Left lung (tissue), 10 donors: ENCODE results near the gene CD2AP. TPM values are rescaled to one million over a fixed set of nuclear protein-coding genes. Genes with fewer than 3 reads are reported as not detected.

Source experiments
- ATAC-seq: fragments of 200-7000 bp; cut with Tn5 transposase; one replicate; pipeline ENCODE4 v1.9.1; 2020; ENCODE audit warnings: moderate library complexity
- DNase-seq, 4 donors: peaks; one replicate each; pipeline ENCODE4 v3.0.0-alpha.2; 2013 to 2020
- H3K27ac ChIP-seq, 2 donors: fragments of 200-600 bp; sonication (generic) in 1 of 2; one replicate each; pipeline versions ENCODE4 v1.5.0 to v1.8.0; 2020 to 2021
- H3K27me3 ChIP-seq, 2 donors: fragments of 200-600 bp; sonication (generic) in 1 of 2; one replicate each; pipeline versions ENCODE4 v1.5.0 to v1.8.0; 2020 to 2021
- H3K36me3 ChIP-seq, 2 donors: fragments of 200-600 bp; sonication (generic) in 1 of 2; one replicate each; pipeline versions ENCODE4 v1.5.0 to v1.8.0; 2020 to 2021
- H3K4me1 ChIP-seq, 2 donors: fragments of 200-600 bp; one replicate each; pipeline ENCODE4 v1.8.0; 2021
- H3K4me3 ChIP-seq, 2 donors: fragments of 200-600 bp; sonication (generic) in 1 of 2; one replicate each; pipeline versions ENCODE4 v1.5.0 to v1.8.0; 2020 to 2021; ENCODE audit warnings: mild to moderate bottlenecking in 1 of 2
- H3K9me3 ChIP-seq, 2 donors: fragments of 200-600 bp; sonication (generic) in 1 of 2; one replicate each; pipeline versions ENCODE4 v1.5.0 to v1.8.0; 2020 to 2021
- CTCF ChIP-seq, 2 donors: fragments of 200-600 bp; sonication (generic) in 1 of 2; IDR thresholded peaks; one replicate each; pipeline versions ENCODE4 v1.5.0 to v1.8.0; 2021; ENCODE audit warnings: antibody characterized with exemption in 2 of 2
- intact Hi-C, 2 donors: fragments of 100-400 bp; cut with DNase I; formaldehyde crosslinking; loops; one replicate each; pipeline versions ENCODE4 v1.11.2 to v1.14.2; 2022
- polyA plus RNA-seq, 6 donors: library from polyadenylated mRNA; unstranded; fragments of 120-200 nt; gene quantifications; one replicate each; pipeline ENCODE4 v1.2.1, GENCODE V29; 2013; ENCODE audit not compliant: insufficient read length in 6 of 6
- total RNA-seq, 2 donors: library from RNA; stranded (reverse); fragmentation: NEBNext Ultra II Directional; extraction: Animal tissue kit (Norgen Biotek cat#: 25700); gene quantifications; one replicate each; pipeline ENCODE4 v1.2.1, GENCODE V29; 2021
- donor health status: DM: no; HTN: yes; CAD: no.
- donor health status: DM: no; HTN: no; CAD: no.

Gene CD2AP
- total and polyA plus RNA-seq, 8 donors, result 36.6 to 46.0 (median 42.5) TPM

GRCh38 chr6:47631269-47631772 lies 153.7 kb downstream of the CD2AP start:
- Histone ChIP-seq H3K4me3 (no peak overlapping the region), H3K27ac (no peak overlapping the region), H3K36me3 (no peaks in the 10 kb centered on the region), H3K4me1 (peaks cover 5 to 6% of the 10 kb centered on the region in 2 donors), H3K9me3 (no peaks in the 10 kb centered on the region), H3K27me3 (no peaks in the 10 kb centered on the region)
- peak in 2 of 4 donors; percentile 31 to 39 for DNase-seq
- peak in 1 of 2 donors; percentile 41 for TF ChIP-seq CTCF (IDR thresholded peaks at IDR 0.05)
- intact Hi-C loops, result loop anchor here in 1 of 2 donors (5.0 kb wide), 1 partner anchor 146 kb away; no protein-coding TSS in a partner anchor
- peak; percentile 81 for ATAC-seq

- no peak for TF ChIP-seq CTCF (IDR thresholded peaks at IDR 0.05)
- DNase-seq, result peak in 1 of 4 donors; percentile 1
- Histone ChIP-seq H3K4me1 (peaks cover 5 to 6% of the 10 kb centered on the region in 2 donors), H3K9me3 (no peaks in the 10 kb centered on the region), H3K27ac (no peak overlapping the region), H3K27me3 (no peaks in the 10 kb centered on the region), H3K4me3 (no peak overlapping the region), H3K36me3 (no peaks in the 10 kb centered on the region)
- peak; percentile 17 for ATAC-seq
- intact Hi-C loops, result loop anchor here in 1 of 2 donors (5.0 kb wide), 1 partner anchor 146 kb away; no protein-coding TSS in a partner anchor
Measured at GRCh38 chr6:47631797-47632196, 154.2 kb downstream of the CD2AP start.

- H3K27ac ChIP-seq, result no peak overlapping the region
- no peaks in the 10 kb centered on the region for H3K27me3 ChIP-seq
- peaks cover 5 to 6% of the 10 kb centered on the region in 2 donors for H3K4me1 ChIP-seq
- H3K36me3 ChIP-seq, result no peaks in the 10 kb centered on the region
- H3K9me3 ChIP-seq, result no peaks in the 10 kb centered on the region
- no peak overlapping the region for H3K4me3 ChIP-seq
- intact Hi-C loops, result loop anchor here in 1 of 2 donors (5.0 kb wide), 1 partner anchor 144 kb away; no protein-coding TSS in a partner anchor
- TF ChIP-seq CTCF (IDR thresholded peaks at IDR 0.05), result no peak
- peak in 1 of 4 donors; percentile 10 for DNase-seq
- no peak for ATAC-seq
Measured at GRCh38 chr6:47633141-47633540, 155.6 kb downstream of the CD2AP start.

- H3K36me3 ChIP-seq, result no peaks in the 10 kb centered on the region
Measured at GRCh38 chr6:47634210-47635047, 156.8 kb downstream of the CD2AP start.

More at GRCh38 chr6:47634210-47635047, 156.8 kb downstream of the CD2AP start:
- Histone ChIP-seq H3K27ac (no peak overlapping the region), H3K9me3 (no peaks in the 10 kb centered on the region), H3K4me1 (peaks cover 5 to 6% of the 10 kb centered on the region in 2 donors), H3K27me3 (no peaks in the 10 kb centered on the region), H3K4me3 (no peak overlapping the region)
- ATAC-seq (no peak), DNase-seq (peak in 1 of 4 donors; percentile 53)
- intact Hi-C loops, result loop anchor here in 1 of 2 donors (5.0 kb wide), 1 partner anchor 143 kb away; no protein-coding TSS in a partner anchor
- no peak for TF ChIP-seq CTCF (IDR thresholded peaks at IDR 0.05)
